Measurements from ENCODE around the gene RPL35.

The RPL35 gene

GRCh38 chr9:124829334-124829669 is 32.5 kb downstream of the RPL35 start:
- DNase-seq (ENCODE audit: low spot score), result no peak
- TF ChIP-seq, protein P1, sequence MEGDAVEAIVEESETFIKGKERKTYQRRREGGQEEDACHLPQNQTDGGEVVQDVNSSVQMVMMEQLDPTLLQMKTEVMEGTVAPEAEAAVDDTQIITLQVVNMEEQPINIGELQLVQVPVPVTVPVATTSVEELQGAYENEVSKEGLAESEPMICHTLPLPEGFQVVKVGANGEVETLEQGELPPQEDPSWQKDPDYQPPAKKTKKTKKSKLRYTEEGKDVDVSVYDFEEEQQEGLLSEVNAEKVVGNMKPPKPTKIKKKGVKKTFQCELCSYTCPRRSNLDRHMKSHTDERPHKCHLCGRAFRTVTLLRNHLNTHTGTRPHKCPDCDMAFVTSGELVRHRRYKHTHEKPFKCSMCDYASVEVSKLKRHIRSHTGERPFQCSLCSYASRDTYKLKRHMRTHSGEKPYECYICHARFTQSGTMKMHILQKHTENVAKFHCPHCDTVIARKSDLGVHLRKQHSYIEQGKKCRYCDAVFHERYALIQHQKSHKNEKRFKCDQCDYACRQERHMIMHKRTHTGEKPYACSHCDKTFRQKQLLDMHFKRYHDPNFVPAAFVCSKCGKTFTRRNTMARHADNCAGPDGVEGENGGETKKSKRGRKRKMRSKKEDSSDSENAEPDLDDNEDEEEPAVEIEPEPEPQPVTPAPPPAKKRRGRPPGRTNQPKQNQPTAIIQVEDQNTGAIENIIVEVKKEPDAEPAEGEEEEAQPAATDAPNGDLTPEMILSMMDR (IDR thresholded peaks at IDR 0.05; ENCODE audit: extremely low read depth, missing control alignments), result no peak

- TF ChIP-seq, protein P1 (IDR thresholded peaks at IDR 0.05; ENCODE audit: extremely low read depth, missing control alignments), result no peak
- DNase-seq (ENCODE audit: low spot score), result no peak
These were observed 33.0 kb downstream of the RPL35 start for GRCh38 chr9:124828489-124829333.

- no peak for DNase-seq (ENCODE audit: low spot score)
- TF ChIP-seq, protein P1 (IDR thresholded peaks at IDR 0.05; ENCODE audit: extremely low read depth, missing control alignments), result no peak
These were observed 40.8 kb downstream of the RPL35 start for GRCh38 chr9:124820698-124821623.

- DNase-seq (ENCODE audit: low spot score), result no peak
- TF ChIP-seq, protein P1 (IDR thresholded peaks at IDR 0.05; ENCODE audit: extremely low read depth, missing control alignments), result no peak
These were observed 43.1 kb downstream of the RPL35 start for GRCh38 chr9:124818431-124819281.

DNA sequence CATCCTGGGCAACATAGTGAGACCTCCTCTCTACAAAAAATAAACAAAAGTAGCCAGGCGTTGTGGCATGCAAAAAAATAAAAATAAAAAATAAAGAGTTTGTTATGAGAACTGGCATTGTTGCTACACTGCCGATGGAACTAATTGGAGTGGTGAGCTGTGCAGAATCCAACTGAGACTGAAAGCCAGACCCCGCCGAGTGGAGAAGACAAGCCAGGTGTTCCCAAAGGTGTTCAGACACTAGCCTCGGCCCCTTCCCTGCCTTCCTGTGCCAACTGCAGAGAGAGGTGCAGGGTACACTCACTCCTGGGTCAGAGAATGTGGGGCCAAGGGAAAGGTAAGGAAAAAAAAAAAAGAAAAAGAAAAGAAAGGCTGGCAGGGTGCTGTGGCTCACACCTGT is 46.2 kb downstream of the RPL35 start:
- DNase-seq (ENCODE audit: low spot score), result no peak

DNA sequence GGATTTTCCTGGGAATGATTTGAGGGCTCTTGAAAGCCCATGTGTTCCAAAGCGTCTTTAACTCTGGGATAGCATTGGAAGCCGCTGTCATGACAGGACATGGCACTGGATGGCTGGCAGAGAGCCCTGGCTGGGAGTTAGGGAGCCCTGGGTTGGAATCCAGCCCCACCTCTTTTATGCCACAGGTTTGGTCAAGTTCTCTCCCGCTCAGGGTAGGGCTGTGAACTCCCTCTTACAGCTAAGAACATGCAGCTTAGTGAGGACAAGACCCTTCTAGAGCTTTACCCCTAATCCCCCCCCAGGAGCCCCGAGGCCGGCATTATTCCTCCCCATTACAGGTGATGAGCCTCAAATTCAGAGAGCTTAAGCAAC is 47.6 kb downstream of the RPL35 start:
- TF ChIP-seq, protein P1 (IDR thresholded peaks at IDR 0.05; ENCODE audit: extremely low read depth, missing control alignments), result no peak
- no peak for DNase-seq (ENCODE audit: low spot score)

More for the DNA sequence above, 46.2 kb downstream of the RPL35 start:
- TF ChIP-seq, protein P1 (IDR thresholded peaks at IDR 0.05; ENCODE audit: extremely low read depth, missing control alignments), result no peak
